GM15510 (cell line): ENCODE results near the gene BATF3.

Experiments
- POLR2A ChIP-seq: IDR thresholded peaks from 3 replicates; pipeline ENCODE4 v1.6.1; 2011; ENCODE audit warnings: borderline replicate concordance; ENCODE audit not compliant: insufficient read length; ENCODE audit errors: extremely low read depth

BATF3 gene

GRCh38 chr1:212644866-212645545 is 54.6 kb downstream of the BATF3 start:
- TF ChIP-seq POLR2A = no peak

DNA sequence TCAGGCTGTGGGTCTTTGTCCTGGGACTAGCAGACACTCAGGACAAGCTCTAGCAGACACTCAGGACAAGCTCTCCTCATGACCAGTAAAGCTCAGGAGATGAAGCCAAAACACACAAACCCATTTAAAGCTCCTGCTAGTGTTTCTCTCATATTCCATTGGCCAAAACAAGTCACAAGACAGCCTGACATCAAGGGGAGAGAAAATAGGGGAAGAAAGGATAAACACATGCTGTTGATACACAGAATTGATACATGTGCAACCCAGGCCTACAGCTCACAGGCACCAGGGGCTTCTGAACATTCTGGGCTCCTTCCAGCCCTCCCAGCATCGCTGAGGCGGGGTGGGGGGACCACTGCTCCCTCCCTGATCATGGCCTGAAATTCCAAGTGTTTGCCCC is 55.8 kb downstream of the BATF3 start:
- TF ChIP-seq POLR2A = no peak

GRCh38 chr1:212641956-212642355 is 57.7 kb downstream of the BATF3 start:
- TF ChIP-seq POLR2A = no peak

DNA sequence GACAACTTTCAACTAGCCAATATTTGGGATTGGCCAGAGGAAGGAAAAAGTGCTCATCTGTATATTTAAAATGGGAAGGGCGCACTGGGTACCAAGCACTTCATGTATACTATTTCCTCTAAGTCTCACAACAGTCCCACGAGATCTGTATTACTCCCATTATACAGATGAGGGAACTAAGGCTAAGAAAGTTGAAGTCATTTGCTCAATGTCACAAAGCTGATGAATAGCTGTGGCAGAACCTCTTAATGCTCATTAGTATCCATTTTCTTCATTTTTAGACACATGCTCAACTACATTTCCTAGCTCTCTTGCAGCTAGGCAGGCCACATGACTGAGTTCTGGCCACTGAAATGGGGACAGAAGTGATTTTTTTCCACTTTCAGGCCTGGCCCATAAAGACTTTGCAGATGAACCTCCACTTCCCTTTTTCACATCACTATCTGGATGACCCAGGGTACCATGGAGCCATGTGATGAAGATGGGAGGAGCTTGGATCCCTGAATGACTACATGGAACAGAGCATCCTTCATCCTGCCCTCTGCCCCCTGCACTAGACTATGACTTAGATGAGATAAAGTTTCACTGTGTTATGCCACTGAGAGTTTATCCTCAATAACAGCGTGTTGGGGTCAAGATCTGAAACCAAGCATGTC is 59.3 kb downstream of the BATF3 start:
- TF ChIP-seq POLR2A = no peak

- TF ChIP-seq POLR2A = no peak
Measured at GRCh38 chr1:212638492-212639151, 61.0 kb downstream of the BATF3 start.

- TF ChIP-seq POLR2A = no peak
Measured at GRCh38 chr1:212637902-212638301, 61.7 kb downstream of the BATF3 start.
